ENCODE data around the gene DPEP3.
"Not testable (repeated sequence)": the region's sequence is repeated elsewhere in the genome, so short reads cannot be mapped to it uniquely, and the experiment has no call there.

DPEP3 gene

GRCh38 chr16:67979955-67980678, at the start of gene DPEP3:
DPEP3 (minus strand) TSS chr16:67980499; CDS start chr16:67980380, 119 bp downstream.
- DNase-seq = no peak

- DNase-seq = no peak
Observed at GRCh38 chr16:68028996-68029395, 48.7 kb upstream of the DPEP3 start.

- peak; percentile 44 to 98 (median 85) for DNase-seq
Observed at GRCh38 chr16:68022728-68023537, 42.6 kb upstream of the DPEP3 start, which contains the start of the genes DDX28 and DUS2. DDX28 (minus strand) TSS chr16:68023232; CDS start chr16:68023202, 30 bp downstream. DUS2 (plus strand) TSS chr16:68023284; CDS start chr16:68038024, 14,740 bp downstream.

- peak in 2 of 56 donors; percentile 23 to 31 for DNase-seq
Observed at GRCh38 chr16:68022278-68022727, 42.0 kb upstream of the DPEP3 start.

DNA sequence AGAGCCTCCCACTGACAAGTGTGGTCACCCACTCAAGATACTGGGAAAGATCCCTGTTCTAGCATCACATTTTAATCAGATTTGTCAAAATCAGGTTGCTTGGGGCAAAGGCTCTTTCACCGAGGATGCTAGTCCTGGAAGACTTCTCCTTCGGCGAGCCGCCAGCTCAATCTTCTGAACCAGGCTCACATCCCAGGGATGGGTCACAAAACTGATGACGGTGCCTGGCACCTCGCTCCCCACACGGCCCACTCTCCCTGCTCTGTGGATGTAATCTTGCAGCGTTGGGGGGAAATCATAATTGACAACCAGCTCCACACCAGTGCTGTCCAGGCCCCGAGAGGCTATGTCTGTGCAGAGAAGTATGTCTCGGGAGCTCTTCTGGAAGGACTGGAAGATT, 41.2 kb upstream of the DPEP3 start:
- no peak for DNase-seq

- no peak for DNase-seq
Observed at GRCh38 chr16:68019167-68019680, 38.9 kb upstream of the DPEP3 start.

GRCh38 chr16:68015681-68016080, 35.4 kb upstream of the DPEP3 start, which contains the start of gene DPEP2NB:
DPEP2NB (minus strand) TSS chr16:68015911; CDS start chr16:68015770, 141 bp downstream.
- DNase-seq = no peak

DNA sequence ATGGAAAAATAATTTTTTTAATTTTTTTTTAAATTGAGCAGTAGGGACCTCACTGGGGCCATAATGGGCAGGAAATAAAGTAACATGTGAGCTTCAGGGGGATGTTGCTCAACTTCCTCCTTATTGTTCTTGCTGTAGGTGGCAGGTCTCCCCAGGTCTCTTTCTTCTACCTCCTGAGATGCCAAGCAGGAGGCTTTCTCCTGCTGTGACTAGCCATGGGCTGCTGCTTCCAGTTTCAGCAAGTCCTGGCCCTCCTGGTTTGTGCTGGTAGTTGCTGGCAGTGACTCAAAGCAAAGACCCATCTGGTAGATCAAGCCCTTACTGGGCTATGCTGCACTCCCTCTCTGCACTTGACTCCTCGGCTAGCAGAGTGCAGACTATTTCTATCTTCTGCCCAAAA, 33.1 kb upstream of the DPEP3 start:
- DNase-seq = no peak

DNA sequence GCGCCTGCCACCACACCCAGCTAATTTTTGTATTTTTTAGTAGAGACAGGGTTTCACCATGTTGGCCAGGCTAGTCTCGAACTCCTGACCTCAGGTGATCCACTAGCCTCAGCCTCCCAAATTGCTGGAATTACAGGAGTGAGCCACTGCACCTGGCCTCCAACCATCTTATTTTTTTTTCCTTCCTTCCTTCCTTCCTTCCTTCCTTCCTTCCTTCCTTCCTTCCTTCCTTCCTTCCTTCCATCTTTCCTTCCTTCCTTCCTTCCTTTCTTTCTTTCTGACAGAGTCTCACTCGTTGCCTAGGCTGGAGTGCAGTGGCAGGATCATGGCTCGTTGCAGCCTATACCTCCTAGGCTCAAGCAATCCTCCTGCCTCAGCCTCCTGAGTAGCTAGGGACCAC, 29.6 kb upstream of the DPEP3 start:
- not testable (repeated sequence) for DNase-seq

- no peak for DNase-seq
Observed at GRCh38 chr16:68009157-68009735, 28.9 kb upstream of the DPEP3 start.

DNA sequence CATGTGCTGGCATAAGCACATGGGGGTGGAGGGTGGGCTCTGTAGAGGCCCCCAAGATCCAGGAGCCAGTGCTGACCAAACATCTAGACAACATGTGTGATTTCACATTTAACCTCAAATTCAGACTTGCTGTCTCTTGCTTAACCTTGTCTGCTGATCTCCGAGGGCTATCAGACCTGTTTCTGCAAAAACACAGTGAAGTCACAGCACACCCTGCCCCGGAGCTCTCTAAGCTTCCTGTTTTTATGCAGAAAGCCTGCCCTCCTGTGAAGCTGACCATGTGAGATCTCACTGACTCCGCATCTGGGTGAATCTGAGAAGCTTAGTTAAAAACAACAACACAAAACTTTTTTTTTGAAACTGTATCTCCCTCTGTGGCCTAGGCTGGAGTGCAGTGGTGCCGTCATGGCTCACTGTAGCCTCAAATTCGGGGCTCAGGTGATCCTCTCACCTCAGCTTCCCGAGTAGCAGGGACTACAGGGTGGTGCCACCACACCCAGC, 25.5 kb upstream of the DPEP3 start:
- DNase-seq = peak in 7 of 56 donors; percentile 2 to 50 (median 12)

GRCh38 chr16:68005211-68005610, 24.9 kb upstream of the DPEP3 start:
- no peak for DNase-seq

DNA sequence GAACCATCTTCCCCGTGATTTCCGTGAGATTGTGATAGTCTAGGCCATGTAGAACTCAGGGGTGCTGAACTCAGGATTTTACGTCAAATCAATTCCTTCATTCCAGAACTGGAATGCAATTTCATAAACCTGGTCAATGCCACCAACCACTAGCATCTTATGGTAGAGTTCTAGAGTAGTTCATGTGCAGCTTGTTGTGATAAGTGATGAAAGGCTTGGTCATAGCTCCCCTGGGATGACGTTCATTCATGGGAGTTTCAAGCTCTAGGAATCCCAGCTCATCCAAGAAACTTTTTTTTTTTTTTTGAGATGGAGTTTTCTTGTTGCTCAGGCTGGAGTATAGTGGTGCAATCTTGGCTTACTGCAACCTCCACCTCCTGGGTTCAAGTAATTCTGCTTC, 22.7 kb upstream of the DPEP3 start:
- no peak for DNase-seq

- DNase-seq = no peak
Observed at GRCh38 chr16:68000450-68000849, 20.2 kb upstream of the DPEP3 start.

- no peak for DNase-seq
Observed at GRCh38 chr16:67999985-68000384, 19.7 kb upstream of the DPEP3 start.

GRCh38 chr16:67998779-67999688, 18.7 kb upstream of the DPEP3 start, which contains the start of gene DPEP2:
DPEP2 (minus strand) TSS chr16:67999484; CDS start chr16:67993212, 6,272 bp downstream.
- DNase-seq = peak in 5 of 56 donors; percentile 1 to 43 (median 8)

- not testable (repeated sequence) for DNase-seq
Observed at GRCh38 chr16:67998231-67998778, 18.0 kb upstream of the DPEP3 start.

DNA sequence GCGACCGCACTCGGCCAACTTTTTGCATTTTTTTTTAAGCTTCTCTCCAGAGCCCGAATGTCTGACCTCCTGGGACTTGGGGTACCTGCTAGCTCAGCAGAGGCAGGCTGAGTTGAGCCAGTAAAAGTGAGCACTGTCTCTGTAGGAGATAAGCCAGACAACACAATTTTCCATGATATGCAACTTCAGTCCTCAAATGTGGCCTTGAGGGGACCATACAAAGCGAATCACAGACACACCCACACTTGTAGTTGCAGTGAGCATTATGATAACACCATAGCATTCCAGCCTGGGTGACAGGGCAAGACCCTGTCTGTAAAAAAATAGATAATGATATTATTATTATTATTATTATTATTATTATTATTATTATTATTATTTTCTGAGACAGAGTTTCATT, 16.4 kb upstream of the DPEP3 start:
- DNase-seq = no peak

GRCh38 chr16:67995423-67995822, 15.1 kb upstream of the DPEP3 start:
- no peak for DNase-seq

GRCh38 chr16:67994040-67994408, 13.7 kb upstream of the DPEP3 start:
- DNase-seq = not testable (repeated sequence)

All from amygdala (tissue), 56 donors.